Activated naive CD4-positive, alpha-beta T cell (primary cell): ENCODE measurements around the gene ATOSB.

Source experiments
- DNase-seq, 4 experiments: peaks; one replicate each; lab custom pipeline; 2025; lab: John Stamatoyannopoulos, UW

The ATOSB gene

GRCh38 chr9:35112257-35113020, 3.2 kb downstream of the ATOSB start:
- DNase-seq, result no peak

GRCh38 chr9:35111001-35111933, 4.4 kb downstream of the ATOSB start:
- DNase-seq, result peak; percentile 82 to 94 (median 90)

- no peak for DNase-seq
Measured at GRCh38 chr9:35110327-35110761, 5.3 kb downstream of the ATOSB start.

GRCh38 chr9:35108946-35109575, 6.6 kb downstream of the ATOSB start:
- DNase-seq, result no peak

GRCh38 chr9:35108461-35108860, 7.2 kb downstream of the ATOSB start:
- no peak for DNase-seq

GRCh38 chr9:35107297-35108290, 8.1 kb downstream of the ATOSB start:
- DNase-seq, result no peak

GRCh38 chr9:35106343-35106730, 9.3 kb downstream of the ATOSB start:
- DNase-seq, result no peak

- no peak for DNase-seq
Measured at GRCh38 chr9:35105571-35106342, 9.9 kb downstream of the ATOSB start.

- no peak for DNase-seq
Measured at GRCh38 chr9:35105126-35105525, 10.5 kb downstream of the ATOSB start.

- no peak for DNase-seq
Measured at GRCh38 chr9:35104586-35104985, 11.1 kb downstream of the ATOSB start.

GRCh38 chr9:35103660-35104191, 11.9 kb downstream of the ATOSB start:
- no peak for DNase-seq

GRCh38 chr9:35102769-35103659, 12.6 kb downstream of the ATOSB start, which contains the start of gene STOML2:
STOML2 (minus strand) TSS chr9:35103131; CDS start chr9:35103094, 37 bp downstream.
- peak; percentile 68 to 85 (median 78) for DNase-seq

GRCh38 chr9:35102465-35102768, 13.2 kb downstream of the ATOSB start:
- DNase-seq, result peak in 1 of 4 experiments; percentile 9

GRCh38 chr9:35097573-35097972, 18.1 kb downstream of the ATOSB start:
- no peak for DNase-seq

- peak; percentile 77 to 95 (median 83) for DNase-seq
Measured at GRCh38 chr9:35096035-35096849, 19.4 kb downstream of the ATOSB start, which contains the start of gene PIGO. PIGO (minus strand) TSS chr9:35096591; CDS start chr9:35095565, 1,026 bp downstream.

- DNase-seq, result no peak
Measured at GRCh38 chr9:35091536-35091935, 24.1 kb downstream of the ATOSB start.

GRCh38 chr9:35089434-35089833, 26.2 kb downstream of the ATOSB start:
- no peak for DNase-seq

- no peak for DNase-seq
Measured at GRCh38 chr9:35085078-35085477, 30.6 kb downstream of the ATOSB start.
